HCT116 (cell line): Measurements from ENCODE around the gene DDAH1.

Experiments used
- POLR2A ChIP-seq: IDR thresholded peaks from 2 replicates; pipeline ENCODE4 v1.7.0; 2011; ENCODE audit warnings: borderline replicate concordance; ENCODE audit not compliant: insufficient read depth, insufficient read length; ENCODE audit errors: extremely low read depth
- ZNF274 ChIP-seq: fragments of 200-500 bp; sonication (Bioruptor generic); IDR thresholded peaks from 2 replicates; pipeline ENCODE4 v1.6.1; 2014; ENCODE audit warnings: mild to moderate bottlenecking, low read depth, low read length, inconsistent platforms
- TF ChIP-seq, protein P1 (sequence below), 3 experiments: fragments of 200-600 bp in 1 of 3; sonication (generic) in 1 of 3; IDR thresholded peaks in 2 of 3; conservative IDR thresholded peaks in 1 of 3; 2 replicates each; pipeline ENCODE4 v1.5.1; 2012 to 2017; ENCODE audit warnings: low read depth in 2 of 3, low read length in 2 of 3, antibody characterized with exemption in 1 of 3, borderline replicate concordance in 1 of 3, control low read depth in 1 of 3, mild to moderate bottlenecking in 1 of 3, mixed read lengths in 1 of 3, mixed run types in 1 of 3, moderate library complexity in 1 of 3; ENCODE audit not compliant: insufficient read depth in 1 of 3

DNA sequence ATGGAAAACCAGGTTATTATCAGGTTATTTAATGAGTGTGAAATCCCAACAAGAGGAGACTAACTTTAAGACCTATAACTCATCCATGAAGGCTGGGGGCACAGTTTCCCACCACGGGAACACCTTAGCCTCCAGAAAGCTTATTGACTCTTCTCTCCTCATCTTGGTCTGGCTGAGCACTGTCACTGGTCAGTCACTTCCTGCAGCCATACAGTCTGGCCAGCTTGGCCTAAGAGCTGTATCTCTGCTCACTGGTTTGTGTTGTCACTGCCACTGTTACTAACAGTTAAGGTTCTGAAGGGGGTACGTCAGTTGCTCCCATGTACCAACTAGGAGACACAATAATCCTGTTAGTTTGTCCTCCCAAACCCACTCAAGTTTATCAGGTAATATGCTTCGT, 16.7 kb upstream of the DDAH1 start:
- TF ChIP-seq, protein P1, sequence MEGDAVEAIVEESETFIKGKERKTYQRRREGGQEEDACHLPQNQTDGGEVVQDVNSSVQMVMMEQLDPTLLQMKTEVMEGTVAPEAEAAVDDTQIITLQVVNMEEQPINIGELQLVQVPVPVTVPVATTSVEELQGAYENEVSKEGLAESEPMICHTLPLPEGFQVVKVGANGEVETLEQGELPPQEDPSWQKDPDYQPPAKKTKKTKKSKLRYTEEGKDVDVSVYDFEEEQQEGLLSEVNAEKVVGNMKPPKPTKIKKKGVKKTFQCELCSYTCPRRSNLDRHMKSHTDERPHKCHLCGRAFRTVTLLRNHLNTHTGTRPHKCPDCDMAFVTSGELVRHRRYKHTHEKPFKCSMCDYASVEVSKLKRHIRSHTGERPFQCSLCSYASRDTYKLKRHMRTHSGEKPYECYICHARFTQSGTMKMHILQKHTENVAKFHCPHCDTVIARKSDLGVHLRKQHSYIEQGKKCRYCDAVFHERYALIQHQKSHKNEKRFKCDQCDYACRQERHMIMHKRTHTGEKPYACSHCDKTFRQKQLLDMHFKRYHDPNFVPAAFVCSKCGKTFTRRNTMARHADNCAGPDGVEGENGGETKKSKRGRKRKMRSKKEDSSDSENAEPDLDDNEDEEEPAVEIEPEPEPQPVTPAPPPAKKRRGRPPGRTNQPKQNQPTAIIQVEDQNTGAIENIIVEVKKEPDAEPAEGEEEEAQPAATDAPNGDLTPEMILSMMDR (IDR thresholded peaks at IDR 0.05 in 2 of 3, conservative IDR thresholded peaks at IDR 0.05 in 1 of 3; ENCODE audit: borderline replicate concordance in 1 of 3, insufficient read depth in 1 of 3, low read depth in 2 of 3, low read length in 2 of 3) = no peak
- no peak for TF ChIP-seq POLR2A
- no peak for TF ChIP-seq ZNF274
